Tracheal epithelial cell (primary cell): ENCODE measurements around the gene TEX264. TPM values are rescaled to one million over a fixed set of nuclear protein-coding genes. Genes with fewer than 3 reads are reported as not detected.

Experiments used
- total RNA-seq: library from RNA; depleted of rRNA; stranded (reverse); fragments of >200 nt; gene quantifications from 2 replicates; pipeline ENCODE4 v1.2.1, GENCODE V29; 2014

The TEX264 gene, protein sequence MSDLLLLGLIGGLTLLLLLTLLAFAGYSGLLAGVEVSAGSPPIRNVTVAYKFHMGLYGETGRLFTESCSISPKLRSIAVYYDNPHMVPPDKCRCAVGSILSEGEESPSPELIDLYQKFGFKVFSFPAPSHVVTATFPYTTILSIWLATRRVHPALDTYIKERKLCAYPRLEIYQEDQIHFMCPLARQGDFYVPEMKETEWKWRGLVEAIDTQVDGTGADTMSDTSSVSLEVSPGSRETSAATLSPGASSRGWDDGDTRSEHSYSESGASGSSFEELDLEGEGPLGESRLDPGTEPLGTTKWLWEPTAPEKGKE
- 63.9 and 66.9 TPM in 2 replicates for total RNA-seq

DNA sequence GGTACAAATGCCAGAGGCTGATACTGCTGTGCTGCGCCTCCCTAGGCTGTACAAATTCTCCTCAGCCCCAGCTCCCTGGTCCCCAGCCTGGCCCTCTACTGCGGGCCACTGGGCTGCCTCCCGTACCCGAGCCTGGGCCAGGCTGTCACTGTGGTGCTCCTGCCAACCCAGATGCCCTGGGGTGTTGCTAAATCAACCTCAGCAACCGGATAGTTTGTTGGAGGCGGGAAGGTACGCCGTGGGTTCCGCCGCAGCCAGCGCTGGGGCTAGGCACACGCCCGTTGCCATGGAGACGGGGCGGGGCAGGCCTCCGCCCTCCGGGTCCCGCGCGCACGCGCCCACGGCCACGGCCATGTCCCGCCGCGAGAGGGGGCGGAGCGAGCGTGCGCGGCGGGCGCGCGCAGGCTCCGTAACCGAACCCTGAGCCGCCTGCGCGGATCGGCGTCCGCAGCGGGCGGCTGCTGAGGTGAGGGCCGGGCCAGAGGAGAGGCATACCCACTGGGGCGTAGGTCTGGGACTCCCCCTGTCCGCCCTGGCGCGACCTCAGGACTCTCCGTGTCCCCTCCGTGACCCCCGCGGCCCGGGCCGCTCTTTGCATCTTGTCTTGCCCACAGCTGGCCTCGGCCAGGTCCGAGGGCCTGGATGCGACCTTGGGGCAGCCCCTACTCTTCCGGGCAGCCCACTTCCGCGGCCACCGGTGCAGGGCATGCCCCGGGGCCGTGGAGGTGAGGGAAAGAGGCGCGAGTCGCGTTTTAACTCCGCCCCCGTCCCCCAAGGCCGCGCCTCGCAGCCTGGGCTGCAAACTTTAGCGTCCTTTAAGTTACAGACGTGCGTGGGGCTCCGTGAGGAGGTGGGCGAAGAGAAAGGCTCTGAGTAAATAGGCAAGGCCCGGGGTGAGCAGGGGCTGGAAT is at the start of gene TEX264:
Gene TEX264 (plus strand): TSS at position 430 of the 911 bp plus-strand sequence. CDS start 3,053 bp downstream, outside the sequence.

DNA sequence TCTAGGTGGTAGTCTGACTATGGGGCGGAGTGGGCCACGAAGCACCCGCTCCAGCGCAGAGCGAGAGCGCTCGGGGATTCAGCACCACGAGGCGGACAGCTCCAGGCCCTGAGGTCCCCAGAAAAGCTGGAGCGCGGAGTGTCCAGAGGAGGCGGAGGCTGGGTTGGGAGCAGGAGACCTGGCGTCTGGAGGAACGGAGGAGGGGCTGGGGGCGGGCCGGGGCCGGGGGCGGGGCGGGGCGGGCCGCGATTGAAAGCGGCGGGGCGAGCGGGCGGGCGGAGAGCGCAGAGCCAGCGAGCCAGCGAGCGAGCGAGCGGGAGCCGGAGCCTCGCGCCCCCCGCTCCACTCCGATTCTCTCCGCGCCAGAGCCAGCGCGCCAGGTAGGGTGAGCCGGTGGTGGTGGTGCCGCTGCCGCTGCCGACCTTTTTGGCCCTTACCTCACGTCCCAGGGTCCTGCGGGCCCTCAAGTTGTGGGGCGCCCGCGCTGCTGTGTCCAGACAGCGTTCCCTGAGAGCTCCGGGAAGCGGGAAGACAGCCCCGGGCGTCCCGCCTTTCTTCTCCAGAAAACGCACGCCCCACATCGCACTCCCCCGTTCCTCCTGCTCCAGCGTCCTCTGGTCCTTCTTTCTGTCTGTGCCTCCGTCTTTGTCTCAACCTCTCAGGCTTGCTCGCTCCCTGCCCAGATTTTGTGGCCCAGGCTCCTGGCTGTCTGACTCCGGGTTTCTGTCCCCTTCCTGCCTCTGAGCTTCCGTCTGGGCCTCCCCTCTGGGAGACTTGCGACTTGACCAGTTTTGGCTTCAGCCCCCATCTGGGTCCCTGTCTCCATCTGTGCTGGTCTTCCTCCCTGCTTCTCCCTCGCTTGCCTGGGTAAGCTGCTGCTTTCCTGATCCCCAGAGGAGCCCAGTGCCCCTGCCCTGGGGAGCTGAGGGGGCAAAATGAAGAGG is 36.0 kb downstream of the TEX264 start, which contains the start of gene GRM2:
Gene GRM2 (plus strand): TSS at position 281 of the 944 bp plus-strand sequence. CDS start 1,916 bp downstream, outside the sequence.

Other genes with a start within 250 kb of the TEX264 start
- 13.4 and 13.7 TPM in 2 replicates for gene DCAF1, start 171.2 kb upstream of the TEX264 start, total RNA-seq
- 10.7 and 10.8 TPM in 2 replicates for gene RAD54L2, start 132.5 kb upstream of the TEX264 start, total RNA-seq
- under 0.01 TPM in 1 of 2 replicates, not detected in the other for gene GRM2, start 35.8 kb downstream of the TEX264 start, total RNA-seq
- not detected in 2 replicates for gene IQCF6, start 108.0 kb downstream of the TEX264 start, total RNA-seq
- gene IQCF2, start 190.4 kb downstream of the TEX264 start, total RNA-seq, result not detected in 2 replicates
- not detected in 2 replicates for gene IQCF5, start 204.3 kb downstream of the TEX264 start, total RNA-seq
- not detected in 2 replicates for gene IQCF1, start 232.1 kb downstream of the TEX264 start, total RNA-seq